Gastrocnemius medialis (tissue), 4 donors: ENCODE results near the gene VSTM2B. TPM values are rescaled to one million over a fixed set of nuclear protein-coding genes. Genes with fewer than 3 reads are reported as not detected.

Experiments used
- ATAC-seq, 2 donors: fragments of 150-250 bp; one replicate each; pipeline ENCODE4 v1.9.1; 2016
- DNase-seq, 2 donors: peaks; one replicate each; pipeline ENCODE4 v3.0.0-alpha.2; 2019
- H3K27ac ChIP-seq, 4 donors: fragments of 200-600 bp; sonication (generic); 1 replicate in 1 of 4; 2 replicates in 3 of 4; pipeline ENCODE4 v1.5.1; 2016 to 2018; ENCODE audit warnings: mild to moderate bottlenecking in 2 of 4, moderate library complexity in 1 of 4
- H3K27me3 ChIP-seq, 3 donors: fragments of 200-600 bp; sonication (generic) in 2 of 3; 1 replicate in 1 of 3; 2 replicates in 2 of 3; pipeline versions ENCODE4 v1.5.1 to v1.6.0; 2016 to 2019; ENCODE audit warnings: mild to moderate bottlenecking in 1 of 3, moderate library complexity in 1 of 3
- H3K36me3 ChIP-seq, 2 donors: fragments of 200-600 bp; sonication (generic) in 1 of 2; one replicate each; pipeline ENCODE4 v1.5.1; 2017 to 2018
- H3K4me1 ChIP-seq, 2 donors: fragments of 200-600 bp; sonication (generic) in 1 of 2; one replicate each; pipeline ENCODE4 v1.5.1; 2016 to 2017; ENCODE audit warnings: mild to moderate bottlenecking in 2 of 2
- H3K4me3 ChIP-seq, 4 donors: fragments of 200-600 bp; sonication (generic) in 3 of 4; 1 replicate in 1 of 4; 2 replicates in 3 of 4; pipeline ENCODE4 v1.5.1; 2016 to 2019; ENCODE audit warnings: mild to moderate bottlenecking in 2 of 4
- H3K9me3 ChIP-seq, 3 donors: fragments of 200-600 bp; sonication (generic) in 2 of 3; 1 replicate in 1 of 3; 2 replicates in 2 of 3; pipeline ENCODE4 v1.5.1; 2016 to 2019
- CTCF ChIP-seq, 5 experiments: fragments of 450-650 bp in 3 of 5; fragments of 200-600 bp in 2 of 5; sonication (generic) in 2 of 5; IDR thresholded peaks in 4 of 5; conservative IDR thresholded peaks in 1 of 5; 1 replicate in 4 of 5; 2 replicates in 1 of 5; pipeline ENCODE4 v1.5.1; 2016 to 2019; ENCODE audit warnings: antibody characterized with exemption in 5 of 5, mild to moderate bottlenecking in 3 of 5, moderate library complexity in 3 of 5
- POLR2A ChIP-seq, 2 donors: fragments of 450-650 bp; IDR thresholded peaks; one replicate each; pipeline ENCODE4 v1.6.1; 2017; ENCODE audit warnings: antibody characterized with exemption in 2 of 2, mild to moderate bottlenecking in 2 of 2, moderate library complexity in 2 of 2
- in situ Hi-C, 4 donors: fragments of 200-750 bp; cut with MboI; loops; one replicate each; pipeline versions ENCODE4 v1.15.0 to v1.8.0; 2017; ENCODE audit warnings: low sequenced_read_pairs in 4 of 4
- intact Hi-C: fragments of 100-400 bp; cut with DNase I; formaldehyde crosslinking; loops from one replicate; pipeline ENCODE4 v1.15.1; 2023; ENCODE audit warnings: low total_unique reads
- total RNA-seq, 4 donors: library from RNA; depleted of rRNA; stranded (reverse); fragments of >200 nt; gene quantifications; one replicate each; pipeline versions ENCODE4 v1.1.0 to v1.2.3, GENCODE V29; 2016

VSTM2B gene
- total RNA-seq, 4 donors from 2014 or later, result not detected

DNA sequence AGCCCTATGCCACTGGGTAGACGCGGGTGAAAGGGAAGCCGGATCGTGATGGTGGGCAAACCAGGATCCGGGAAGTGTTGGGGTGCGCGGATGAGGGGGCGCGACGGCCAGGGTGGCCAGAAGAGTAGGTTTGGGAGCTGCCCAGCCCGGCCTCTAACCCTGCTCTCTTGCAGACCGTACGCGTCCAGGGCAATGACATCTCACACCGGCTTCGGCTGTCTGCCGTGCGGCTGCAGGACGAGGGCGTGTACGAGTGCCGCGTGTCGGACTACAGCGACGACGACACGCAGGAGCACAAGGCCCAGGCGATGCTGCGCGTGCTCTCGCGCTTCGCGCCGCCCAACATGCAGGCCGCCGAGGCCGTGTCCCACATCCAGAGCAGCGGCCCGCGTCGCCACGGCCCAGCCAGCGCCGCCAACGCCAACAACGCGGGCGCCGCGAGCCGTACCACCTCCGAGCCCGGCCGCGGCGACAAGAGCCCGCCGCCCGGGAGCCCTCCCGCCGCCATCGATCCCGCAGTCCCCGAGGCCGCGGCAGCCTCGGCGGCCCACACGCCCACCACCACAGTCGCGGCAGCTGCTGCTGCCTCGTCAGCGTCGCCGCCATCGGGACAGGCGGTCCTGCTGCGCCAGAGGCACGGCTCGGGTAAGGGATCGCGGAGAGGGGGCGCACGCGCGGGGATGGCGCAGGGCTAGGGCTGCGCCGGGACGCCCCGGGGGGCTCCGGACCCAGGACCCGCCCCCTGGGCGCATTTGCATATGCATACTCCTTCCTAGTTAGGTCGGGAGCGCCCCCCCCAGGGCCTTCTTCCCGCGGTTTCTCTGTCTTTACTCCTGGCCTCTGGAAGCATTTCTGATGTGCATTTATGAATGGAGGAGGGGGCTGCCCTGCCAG lies 4.1 kb downstream of the VSTM2B start:
- no peak for DNase-seq
- H3K9me3 ChIP-seq, result no peaks in the 10 kb centered on the region
- no peak for ATAC-seq
- intact Hi-C loops, result loop anchor here (5.0 kb wide), 1 partner anchor 652 kb away; no protein-coding TSS in a partner anchor
- no peaks in the 10 kb centered on the region for H3K36me3 ChIP-seq
- peaks cover 0 to 16% of the 10 kb centered on the region in 2 donors for H3K4me1 ChIP-seq
- H3K27ac ChIP-seq, result no peak overlapping the region
- no peak overlapping the region for H3K4me3 ChIP-seq
- H3K27me3 ChIP-seq, result peaks cover 57 to 62% (median 57%) of the 10 kb centered on the region in 3 donors
- in situ Hi-C loops, result no loop called here
- TF ChIP-seq POLR2A (IDR thresholded peaks at IDR 0.05), result no peak
- TF ChIP-seq CTCF (IDR thresholded peaks at IDR 0.05 in 4 of 5, conservative IDR thresholded peaks at IDR 0.05 in 1 of 5), result no peak

- peaks cover 0 to 8% of the 10 kb centered on the region in 2 donors for H3K4me1 ChIP-seq
- intact Hi-C loops, result loop anchor here (5.0 kb wide), 1 partner anchor 652 kb away; no protein-coding TSS in a partner anchor
- no peaks in the 10 kb centered on the region for H3K36me3 ChIP-seq
- DNase-seq (no peak), ATAC-seq (no peak)
- H3K9me3 ChIP-seq, result no peaks in the 10 kb centered on the region
- no peak overlapping the region for H3K27ac ChIP-seq
- in situ Hi-C loops, result no loop called here
- H3K27me3 ChIP-seq, result peaks cover 50 to 57% (median 55%) of the 10 kb centered on the region in 3 donors
- no peak for TF ChIP-seq POLR2A (IDR thresholded peaks at IDR 0.05)
- no peak for TF ChIP-seq CTCF (IDR thresholded peaks at IDR 0.05 in 4 of 5, conservative IDR thresholded peaks at IDR 0.05 in 1 of 5)
- no peak overlapping the region for H3K4me3 ChIP-seq
Observed at GRCh38 chr19:29530540-29531457, 5.0 kb downstream of the VSTM2B start.

DNA sequence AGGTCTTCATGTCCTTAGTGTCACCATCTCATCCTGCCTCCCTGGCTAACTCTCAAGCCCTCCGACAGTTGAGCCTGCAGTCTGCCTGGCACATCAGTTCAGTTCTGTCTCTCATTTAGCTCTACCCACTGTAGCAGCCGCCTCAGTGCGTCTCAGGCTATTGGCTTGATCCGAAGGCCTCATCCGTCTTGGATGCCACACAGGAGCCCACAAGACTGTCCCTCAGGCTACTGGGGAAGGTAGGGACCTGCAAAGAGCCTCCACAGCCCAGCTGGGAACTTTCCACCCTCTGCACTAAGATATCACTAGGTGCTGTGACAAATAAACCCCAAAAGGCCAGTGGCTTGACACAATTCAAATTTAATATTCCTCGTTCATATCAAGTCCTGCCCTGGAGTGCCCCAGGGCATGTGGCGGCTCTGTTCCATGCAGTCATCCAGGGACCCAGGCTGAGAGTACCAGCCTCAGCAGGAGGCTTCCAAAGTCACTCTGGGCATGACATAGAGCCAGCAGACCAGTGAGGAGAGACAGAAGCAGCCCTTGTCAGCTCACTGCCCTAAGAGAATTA lies 5.7 kb downstream of the VSTM2B start:
- Histone ChIP-seq H3K27me3 (peaks cover 46 to 51% (median 51%) of the 10 kb centered on the region in 3 donors), H3K4me1 (peaks cover 0 to 5% of the 10 kb centered on the region in 2 donors), H3K36me3 (no peaks in the 10 kb centered on the region), H3K4me3 (no peak overlapping the region), H3K27ac (no peak overlapping the region), H3K9me3 (no peaks in the 10 kb centered on the region)
- intact Hi-C loops, result loop anchor here (5.0 kb wide), 1 partner anchor 651 kb away; no protein-coding TSS in a partner anchor
- DNase-seq, result no peak
- ATAC-seq, result no peak
- no peak for TF ChIP-seq CTCF (IDR thresholded peaks at IDR 0.05 in 4 of 5, conservative IDR thresholded peaks at IDR 0.05 in 1 of 5)
- no peak for TF ChIP-seq POLR2A (IDR thresholded peaks at IDR 0.05)
- in situ Hi-C loops, result no loop called here

DNA sequence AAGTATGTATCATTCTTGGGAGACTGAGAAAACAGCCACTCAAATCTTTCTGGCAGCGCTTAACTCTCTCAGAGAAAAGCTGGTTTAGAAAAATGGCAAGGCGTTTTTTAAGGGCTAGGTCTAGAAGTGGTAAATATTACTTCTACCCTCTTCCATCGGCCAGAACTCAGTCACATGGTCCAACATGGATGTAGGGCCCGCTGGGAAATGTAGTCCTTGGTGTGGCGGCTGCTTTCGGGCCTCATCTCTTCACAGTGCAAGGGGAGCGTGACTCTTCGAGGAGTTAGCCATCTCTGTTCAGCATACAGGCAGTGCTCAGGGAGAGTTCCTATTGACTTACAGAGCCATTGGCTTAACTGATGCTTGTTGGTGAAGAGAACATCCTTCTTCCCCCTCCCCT lies 6.3 kb downstream of the VSTM2B start:
- ATAC-seq (no peak), DNase-seq (no peak)
- Histone ChIP-seq H3K4me3 (no peak overlapping the region), H3K27me3 (peaks cover 40 to 46% (median 45%) of the 10 kb centered on the region in 3 donors), H3K27ac (no peak overlapping the region), H3K36me3 (no peaks in the 10 kb centered on the region), H3K9me3 (no peaks in the 10 kb centered on the region), H3K4me1 (no peaks in the 10 kb centered on the region)
- intact Hi-C loops (loop anchor here (5.0 kb wide), 1 partner anchor 650 kb away; no protein-coding TSS in a partner anchor), in situ Hi-C loops (no loop called here)
- TF ChIP-seq CTCF (IDR thresholded peaks at IDR 0.05 in 4 of 5, conservative IDR thresholded peaks at IDR 0.05 in 1 of 5) (no peak), POLR2A (IDR thresholded peaks at IDR 0.05) (no peak)
